IMR-90 (cell line): ENCODE measurements around the gene IFT43. TPM values are rescaled to one million over a fixed set of nuclear protein-coding genes. Genes with fewer than 3 reads are reported as not detected.

ENCODE experiments used
- ATAC-seq: fragments of 200-7000 bp; cut with Tn5 transposase; 2 replicates; pipeline ENCODE4 v1.9.1; 2020; ENCODE audit warnings: low read depth, mild to moderate bottlenecking, moderate library complexity
- BruUV-seq: library from RNA; stranded (reverse); fragments of 400-500 nt; replicated peaks from 2 replicates; lab custom pipeline; 2021; lab: Mats Ljungman, UMichigan
- CTCF ChIA-PET: fragments of 300-600 bp; formaldehyde crosslinking; extraction: SDS; loops from one replicate; lab custom pipeline; 2021; ENCODE audit warnings: antibody characterized with exemption; lab: Yijun Ruan, JAX
- POLR2A ChIA-PET: fragments of 300-600 bp; sonication (Branson Sonifier 250); formaldehyde crosslinking; loops from one replicate; lab custom pipeline; 2022; ENCODE audit warnings: antibody characterized with exemption; ENCODE audit not compliant: unreplicated experiment; lab: Charles Lee
- DNase-seq: peaks from one replicate; pipeline ENCODE4 v3.0.0; 2013
- H2AFZ ChIP-seq: replicated peaks from 2 replicates; pipeline ENCODE3; 2013; ENCODE audit warnings: low read length, mild to moderate bottlenecking; ENCODE audit not compliant: poor library complexity
- H2AK5ac ChIP-seq: 2 replicates; pipeline ENCODE4 v1.6.1; 2013; ENCODE audit warnings: low read depth, low read length, inconsistent platforms
- H2AK9ac ChIP-seq: replicated peaks from 2 replicates; pipeline ENCODE3; 2013; ENCODE audit warnings: mild to moderate bottlenecking, low read depth, low read length, moderate library complexity; ENCODE audit not compliant: poor library complexity
- H2BK120ac ChIP-seq: 2 replicates; pipeline ENCODE4 v1.6.1; 2013; ENCODE audit warnings: low read depth, low read length, inconsistent platforms
- H2BK15ac ChIP-seq: 3 replicates; pipeline ENCODE4 v1.6.1; 2013; ENCODE audit warnings: low read depth, low read length, inconsistent platforms
- H2BK20ac ChIP-seq: 2 replicates; pipeline ENCODE4 v1.6.1; 2013; ENCODE audit warnings: low read depth, mild to moderate bottlenecking, inconsistent platforms, low read length, moderate library complexity
- H2BK5ac ChIP-seq: 2 replicates; pipeline ENCODE4 v1.6.1; 2013; ENCODE audit warnings: mild to moderate bottlenecking, low read depth, low read length, inconsistent platforms; ENCODE audit not compliant: poor library complexity, severe bottlenecking
- H3K14ac ChIP-seq: replicated peaks from 2 replicates; pipeline ENCODE4 v1.6.1; 2013; ENCODE audit warnings: low read depth, low read length, inconsistent platforms
- H3K18ac ChIP-seq: 2 replicates; pipeline ENCODE4 v1.6.1; 2013; ENCODE audit warnings: low read depth, low read length, control low read depth
- H3K23ac ChIP-seq: 2 replicates; pipeline ENCODE4 v1.6.1; 2013; ENCODE audit warnings: low read depth, low read length, inconsistent platforms
- H3K27ac ChIP-seq: 2 replicates; pipeline ENCODE4 v1.5.1; 2013; ENCODE audit warnings: mild to moderate bottlenecking, control low read depth, low read length; ENCODE audit not compliant: insufficient read depth
- H3K27me3 ChIP-seq: 2 replicates; pipeline ENCODE4 v1.6.1; 2013; ENCODE audit warnings: low read length; ENCODE audit not compliant: control insufficient read depth, insufficient read depth
- H3K36me3 ChIP-seq: 2 replicates; pipeline ENCODE4 v1.6.1; 2013; ENCODE audit warnings: low read length, mixed read lengths; ENCODE audit not compliant: control insufficient read depth, insufficient read depth
- H3K4ac ChIP-seq: 2 replicates; pipeline ENCODE4 v1.6.1; 2013; ENCODE audit warnings: low read depth, low read length, inconsistent platforms
- H3K4me1 ChIP-seq: 2 replicates; pipeline ENCODE4 v1.6.1; 2013; ENCODE audit warnings: low read length, mixed read lengths; ENCODE audit not compliant: control insufficient read depth, insufficient read depth
- H3K4me2 ChIP-seq: 2 replicates; pipeline ENCODE4 v1.6.1; 2013; ENCODE audit warnings: low read depth, mild to moderate bottlenecking, control low read depth, low read length, moderate library complexity
- H3K4me3 ChIP-seq: 2 replicates; pipeline ENCODE4 v1.5.1; 2013; ENCODE audit warnings: low read depth, mild to moderate bottlenecking, control low read depth, low read length, moderate library complexity; ENCODE audit not compliant: insufficient read depth
- H3K56ac ChIP-seq: 2 replicates; pipeline ENCODE4 v1.6.1; 2013; ENCODE audit warnings: low read length, inconsistent platforms; ENCODE audit not compliant: insufficient read depth; ENCODE audit errors: extremely low read depth
- H3K79me1 ChIP-seq, 2 experiments: 2 replicates each; pipeline ENCODE4 v1.6.1; 2013; ENCODE audit warnings: low read length in 2 of 2, inconsistent platforms in 1 of 2, low read depth in 1 of 2
- H3K9ac ChIP-seq: 2 replicates; pipeline ENCODE4 v1.6.1; 2013; ENCODE audit warnings: low read depth, low read length, control low read depth
- H3K9me1 ChIP-seq: 2 replicates; pipeline ENCODE4 v1.6.1; 2013; ENCODE audit warnings: low read length, inconsistent platforms; ENCODE audit not compliant: insufficient read depth
- H3K9me3 ChIP-seq: 2 replicates; pipeline ENCODE4 v1.6.1; 2013; ENCODE audit warnings: low read length; ENCODE audit not compliant: control insufficient read depth, insufficient read depth
- H4K20me1 ChIP-seq: 2 replicates; pipeline ENCODE4 v1.6.1; 2013; ENCODE audit warnings: low read length, inconsistent platforms; ENCODE audit not compliant: insufficient read depth
- H4K5ac ChIP-seq: 2 replicates; pipeline ENCODE4 v1.6.1; 2013; ENCODE audit warnings: mild to moderate bottlenecking, low read depth, low read length, control low read depth
- H4K8ac ChIP-seq, 2 experiments: 2 replicates each; pipeline ENCODE4 v1.6.1; 2013; ENCODE audit warnings: low read depth in 2 of 2, low read length in 2 of 2, control low read depth in 1 of 2, inconsistent platforms in 1 of 2
- H4K91ac ChIP-seq: 2 replicates; pipeline ENCODE4 v1.6.1; 2013; ENCODE audit warnings: low read depth, low read length, inconsistent platforms; ENCODE audit not compliant: insufficient read depth
- BHLHE40 ChIP-seq: fragments of 150-350 bp; IDR thresholded peaks from 2 replicates; pipeline ENCODE4 v1.6.1; 2016; ENCODE audit warnings: mild to moderate bottlenecking, low read depth, low read length
- CEBPB ChIP-seq: IDR thresholded peaks from 2 replicates; pipeline ENCODE4 v1.6.1; 2012; ENCODE audit warnings: low read depth, low read length, improper control_type of control experiment
- CTCF ChIP-seq: conservative IDR thresholded peaks from 2 replicates; pipeline ENCODE4 v1.5.1; 2012; ENCODE audit warnings: mild to moderate bottlenecking, low read depth, low read length, improper control_type of control experiment
- ELK1 ChIP-seq: fragments of 150-350 bp; IDR thresholded peaks from 2 replicates; pipeline ENCODE4 v1.6.1; 2016; ENCODE audit warnings: low read depth, mild to moderate bottlenecking, low read length, moderate library complexity, borderline replicate concordance
- MAFK ChIP-seq: IDR thresholded peaks from 2 replicates; pipeline ENCODE4 v1.6.1; 2012; ENCODE audit warnings: low read depth, low read length, improper control_type of control experiment
- MAZ ChIP-seq: IDR thresholded peaks from 2 replicates; pipeline ENCODE4 v1.6.1; 2012; ENCODE audit warnings: low read depth, mild to moderate bottlenecking, low read length, improper control_type of control experiment, moderate library complexity, borderline replicate concordance
- MXI1 ChIP-seq: IDR thresholded peaks from 2 replicates; pipeline ENCODE4 v1.6.1; 2012; ENCODE audit warnings: low read depth, mild to moderate bottlenecking, low read length, moderate library complexity, borderline replicate concordance
- RAD21 ChIP-seq: IDR thresholded peaks from 2 replicates; pipeline ENCODE4 v1.6.1; 2012; ENCODE audit warnings: low read length, improper control_type of control experiment
- RCOR1 ChIP-seq: IDR thresholded peaks from 2 replicates; pipeline ENCODE4 v1.6.1; 2012; ENCODE audit warnings: mild to moderate bottlenecking, low read length, improper control_type of control experiment; ENCODE audit not compliant: insufficient replicate concordance
- RFX5 ChIP-seq: IDR thresholded peaks from 2 replicates; pipeline ENCODE4 v1.8.0; 2012; ENCODE audit warnings: low read depth, mild to moderate bottlenecking, low read length, moderate library complexity
- SMC3 ChIP-seq: fragments of 150-350 bp; IDR thresholded peaks from 2 replicates; pipeline ENCODE4 v1.6.1; 2016; ENCODE audit warnings: low read depth, mild to moderate bottlenecking, antibody characterized with exemption, low read length, moderate library complexity
- USF2 ChIP-seq: fragments of 150-350 bp; IDR thresholded peaks from 2 replicates; pipeline ENCODE4 v1.6.1; 2017; ENCODE audit warnings: mild to moderate bottlenecking, antibody characterized with exemption, low read length, low read depth
- WGBS, 2 experiments: methylation state at CpG; one replicate each; pipeline versions ENCODE4 v1.1.5 to v1.1.7; 2013; ENCODE audit warnings: missing lambda C conversion rate in 2 of 2; ENCODE audit not compliant: insufficient read length in 1 of 2; ENCODE audit errors: extremely low coverage in 2 of 2; 5-methylcytosine and 5-hydroxymethylcytosine counted together
- dilution Hi-C: fragments of 300-500 bp; cut with HindIII; formaldehyde crosslinking; loops from one replicate; pipeline ENCODE4 v1.14.3; 2018; ENCODE audit warnings: low sequenced_read_pairs; ENCODE audit not compliant: unreplicated experiment
- in situ Hi-C: fragments of 300-500 bp; cut with MboI; formaldehyde crosslinking; loops from 3 replicates; pipeline ENCODE4 v1.14.3; 2019; ENCODE audit warnings: low sequenced_read_pairs, inconsistent platforms, mixed read lengths
- intact Hi-C: fragments of 100-400 bp; cut with micrococcal nuclease; formaldehyde crosslinking; loops from 2 replicates; pipeline ENCODE4 v1.10.0; 2022
- polyA plus RNA-seq, 3 experiments: library from polyadenylated mRNA; depleted of rRNA; stranded (reverse); fragments of >200 nt; gene quantifications; 2 replicates each; pipeline ENCODE4 v1.2.3, GENCODE V29; 2012; ENCODE audit warnings: low replicate concordance in 1 of 3
- total RNA-seq: library from RNA; depleted of rRNA; stranded (reverse); fragments of >200 nt; gene quantifications from 2 replicates; pipeline ENCODE4 v1.2.3, GENCODE V29; 2012

IFT43 gene
- total and polyA plus RNA-seq, 2 of the 4 experiments (the other 2 are of a cell fraction): 41.4 to 43.2 TPM

- no peaks in the 10 kb centered on the region for H3K9me3 ChIP-seq
- no peak overlapping the region for H2AK5ac ChIP-seq
- POLR2A ChIA-PET: no interaction called here
- no peak overlapping the region for H3K23ac ChIP-seq
- no peak overlapping the region for H2BK15ac ChIP-seq
- peaks cover 10% of the 10 kb centered on the region for H3K36me3 ChIP-seq
- H4K5ac ChIP-seq: no peak overlapping the region
- no peak overlapping the region for H4K8ac ChIP-seq
- H3K4me1 ChIP-seq: no peaks in the 10 kb centered on the region; the same call in 1 of the 2 replicates
- no peak overlapping the region for H2BK20ac ChIP-seq
- H4K91ac ChIP-seq: no peak overlapping the region
- no peak overlapping the region for H3K4ac ChIP-seq
- H3K4me2 ChIP-seq: no peak overlapping the region
- no peak overlapping the region for H3K14ac ChIP-seq
- intact Hi-C loops: no loop called here
- H3K4me3 ChIP-seq: no peak overlapping the region
- dilution Hi-C loops: no loop called here
- H3K9ac ChIP-seq: no peak overlapping the region
- no peak overlapping the region for H3K56ac ChIP-seq
- no peaks in the 10 kb centered on the region; a peak in 1 of 4 replicates for H3K79me1 ChIP-seq
- H2AK9ac ChIP-seq: no peak overlapping the region
- H2AFZ ChIP-seq: no peak overlapping the region
- 80% methylated on average over 1 of the region's 3 CpGs; no CpG with 5 or more reads in 1 of the 2 experiments for WGBS, 2 experiments
- H4K20me1 ChIP-seq: no peaks in the 10 kb centered on the region; the same call in 1 of the 2 replicates
- H2BK5ac ChIP-seq: no peak overlapping the region
- H3K27me3 ChIP-seq: no peaks in the 10 kb centered on the region
- no peak overlapping the region for H2BK120ac ChIP-seq
- ATAC-seq (no peak), DNase-seq (no peak)
- H3K27ac ChIP-seq: no peak overlapping the region
- TF ChIP-seq RCOR1 (no peak), MAFK (no peak), SMC3 (no peak), MAZ (no peak), CEBPB (no peak), MXI1 (no peak), CTCF (no peak), BHLHE40 (no peak), RAD21 (no peak), ELK1 (no peak), RFX5 (no peak), USF2 (no peak)
- CTCF ChIA-PET: no interaction called here
- H3K9me1 ChIP-seq: no peaks in the 10 kb centered on the region
- H3K18ac ChIP-seq: no peak overlapping the region
- BruUV-seq: no TSS peak
- in situ Hi-C loops: no loop called here
These were observed 55.1 kb downstream of the IFT43 start for GRCh38 chr14:76040704-76041103.
